ENCODE data around the gene BOC.

Gene BOC

DNA sequence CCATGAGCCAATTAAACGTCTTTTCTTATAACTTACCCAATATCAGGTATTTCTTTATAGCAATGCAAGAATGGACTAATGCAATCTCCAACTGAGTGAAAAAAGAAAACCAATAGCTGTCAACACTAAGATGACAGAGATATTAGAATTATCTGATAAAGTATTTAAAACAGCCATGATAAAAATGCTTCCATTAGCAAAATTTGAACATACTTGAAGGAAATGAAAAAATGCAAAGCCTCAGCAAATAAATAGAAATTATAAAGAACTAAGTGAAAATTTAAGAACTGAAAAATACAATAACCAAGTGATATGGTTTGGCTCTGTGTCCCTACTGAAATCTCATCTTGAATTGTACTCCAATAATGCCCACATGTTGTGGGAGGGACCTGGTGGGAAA is 99.6 kb downstream of the BOC start:
- Histone ChIP-seq H3K27ac (replicated peaks) (no peak overlapping the region), H3K27me3 (ENCODE audit: insufficient read depth, poor library complexity, severe bottlenecking) (no peaks in the 10 kb centered on the region), H3K4me3 (replicated peaks; ENCODE audit: insufficient read depth, low read length) (no peak overlapping the region)
- TF ChIP-seq, protein P1, sequence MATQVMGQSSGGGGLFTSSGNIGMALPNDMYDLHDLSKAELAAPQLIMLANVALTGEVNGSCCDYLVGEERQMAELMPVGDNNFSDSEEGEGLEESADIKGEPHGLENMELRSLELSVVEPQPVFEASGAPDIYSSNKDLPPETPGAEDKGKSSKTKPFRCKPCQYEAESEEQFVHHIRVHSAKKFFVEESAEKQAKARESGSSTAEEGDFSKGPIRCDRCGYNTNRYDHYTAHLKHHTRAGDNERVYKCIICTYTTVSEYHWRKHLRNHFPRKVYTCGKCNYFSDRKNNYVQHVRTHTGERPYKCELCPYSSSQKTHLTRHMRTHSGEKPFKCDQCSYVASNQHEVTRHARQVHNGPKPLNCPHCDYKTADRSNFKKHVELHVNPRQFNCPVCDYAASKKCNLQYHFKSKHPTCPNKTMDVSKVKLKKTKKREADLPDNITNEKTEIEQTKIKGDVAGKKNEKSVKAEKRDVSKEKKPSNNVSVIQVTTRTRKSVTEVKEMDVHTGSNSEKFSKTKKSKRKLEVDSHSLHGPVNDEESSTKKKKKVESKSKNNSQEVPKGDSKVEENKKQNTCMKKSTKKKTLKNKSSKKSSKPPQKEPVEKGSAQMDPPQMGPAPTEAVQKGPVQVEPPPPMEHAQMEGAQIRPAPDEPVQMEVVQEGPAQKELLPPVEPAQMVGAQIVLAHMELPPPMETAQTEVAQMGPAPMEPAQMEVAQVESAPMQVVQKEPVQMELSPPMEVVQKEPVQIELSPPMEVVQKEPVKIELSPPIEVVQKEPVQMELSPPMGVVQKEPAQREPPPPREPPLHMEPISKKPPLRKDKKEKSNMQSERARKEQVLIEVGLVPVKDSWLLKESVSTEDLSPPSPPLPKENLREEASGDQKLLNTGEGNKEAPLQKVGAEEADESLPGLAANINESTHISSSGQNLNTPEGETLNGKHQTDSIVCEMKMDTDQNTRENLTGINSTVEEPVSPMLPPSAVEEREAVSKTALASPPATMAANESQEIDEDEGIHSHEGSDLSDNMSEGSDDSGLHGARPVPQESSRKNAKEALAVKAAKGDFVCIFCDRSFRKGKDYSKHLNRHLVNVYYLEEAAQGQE (IDR thresholded peaks at IDR 0.05; ENCODE audit: insufficient replicate concordance, low read depth) = no peak
- TF ChIP-seq SPI1 (IDR thresholded peaks at IDR 0.05; ENCODE audit: borderline replicate concordance, low read depth) (no peak), GABPA (IDR thresholded peaks at IDR 0.05; ENCODE audit: low read depth) (no peak), POLR2AphosphoS5 (IDR thresholded peaks at IDR 0.05; ENCODE audit: low read depth) (no peak)
- TF ChIP-seq, protein P2, sequence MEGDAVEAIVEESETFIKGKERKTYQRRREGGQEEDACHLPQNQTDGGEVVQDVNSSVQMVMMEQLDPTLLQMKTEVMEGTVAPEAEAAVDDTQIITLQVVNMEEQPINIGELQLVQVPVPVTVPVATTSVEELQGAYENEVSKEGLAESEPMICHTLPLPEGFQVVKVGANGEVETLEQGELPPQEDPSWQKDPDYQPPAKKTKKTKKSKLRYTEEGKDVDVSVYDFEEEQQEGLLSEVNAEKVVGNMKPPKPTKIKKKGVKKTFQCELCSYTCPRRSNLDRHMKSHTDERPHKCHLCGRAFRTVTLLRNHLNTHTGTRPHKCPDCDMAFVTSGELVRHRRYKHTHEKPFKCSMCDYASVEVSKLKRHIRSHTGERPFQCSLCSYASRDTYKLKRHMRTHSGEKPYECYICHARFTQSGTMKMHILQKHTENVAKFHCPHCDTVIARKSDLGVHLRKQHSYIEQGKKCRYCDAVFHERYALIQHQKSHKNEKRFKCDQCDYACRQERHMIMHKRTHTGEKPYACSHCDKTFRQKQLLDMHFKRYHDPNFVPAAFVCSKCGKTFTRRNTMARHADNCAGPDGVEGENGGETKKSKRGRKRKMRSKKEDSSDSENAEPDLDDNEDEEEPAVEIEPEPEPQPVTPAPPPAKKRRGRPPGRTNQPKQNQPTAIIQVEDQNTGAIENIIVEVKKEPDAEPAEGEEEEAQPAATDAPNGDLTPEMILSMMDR (IDR thresholded peaks at IDR 0.05; ENCODE audit: insufficient read depth, low read length) = no peak
- DNase-seq (ENCODE audit: low read depth in 1 of 2, low spot score in 1 of 2) = no peak

DNA sequence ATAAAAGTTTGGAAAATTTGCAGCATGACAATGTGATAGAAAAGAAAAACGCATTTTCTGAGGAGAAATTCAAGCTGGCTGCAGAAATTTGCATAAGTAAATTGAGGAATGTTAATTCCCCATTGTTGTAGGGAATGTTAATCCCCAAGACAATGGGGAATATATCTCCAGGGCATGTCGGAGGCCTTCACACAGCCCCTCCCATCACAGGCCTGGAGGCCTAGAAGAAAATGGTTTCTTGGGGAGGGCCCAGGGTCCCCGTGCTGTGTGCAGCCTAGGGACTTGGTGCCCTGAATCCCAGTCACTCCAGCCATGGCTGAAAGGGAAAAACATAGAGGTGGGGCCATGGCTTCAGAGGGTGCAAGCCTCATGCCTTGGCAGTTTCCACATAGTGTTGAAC is 101.1 kb downstream of the BOC start:
- Histone ChIP-seq H3K27me3 (ENCODE audit: insufficient read depth, poor library complexity, severe bottlenecking) (no peaks in the 10 kb centered on the region), H3K27ac (replicated peaks) (no peak overlapping the region), H3K4me3 (replicated peaks; ENCODE audit: insufficient read depth, low read length) (no peak overlapping the region)
- TF ChIP-seq, protein P2 (IDR thresholded peaks at IDR 0.05; ENCODE audit: insufficient read depth, low read length) = no peak
- TF ChIP-seq, protein P1 (IDR thresholded peaks at IDR 0.05; ENCODE audit: insufficient replicate concordance, low read depth) = no peak
- no peak for TF ChIP-seq POLR2AphosphoS5 (IDR thresholded peaks at IDR 0.05; ENCODE audit: low read depth)
- TF ChIP-seq GABPA (IDR thresholded peaks at IDR 0.05; ENCODE audit: low read depth) = no peak
- TF ChIP-seq SPI1 (IDR thresholded peaks at IDR 0.05; ENCODE audit: borderline replicate concordance, low read depth) = no peak
- no peak for DNase-seq (ENCODE audit: low read depth in 1 of 2, low spot score in 1 of 2)

DNA sequence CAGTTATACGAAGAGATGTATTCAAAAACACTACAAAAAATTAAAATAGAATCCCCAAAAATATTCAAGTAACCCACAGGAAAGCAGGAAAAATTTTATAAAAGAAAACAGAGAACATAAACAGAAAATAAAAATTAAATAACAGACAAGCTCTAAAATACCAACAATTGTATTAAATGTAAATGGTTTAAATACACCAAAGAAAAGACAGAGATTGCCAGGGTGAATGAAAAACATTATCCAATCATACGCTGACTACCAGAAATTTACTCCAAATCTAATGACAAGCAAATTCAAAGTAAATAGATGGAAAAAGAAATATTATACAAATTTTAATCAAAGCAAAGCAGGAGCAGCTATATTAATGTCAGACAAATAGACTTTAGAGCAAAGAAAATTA is 103.6 kb downstream of the BOC start:
- no peak overlapping the region for H3K4me3 ChIP-seq (replicated peaks; ENCODE audit: insufficient read depth, low read length)
- no peak for DNase-seq (ENCODE audit: low read depth in 1 of 2, low spot score in 1 of 2)
- no peak overlapping the region for H3K27ac ChIP-seq (replicated peaks)
- no peak for TF ChIP-seq POLR2AphosphoS5 (IDR thresholded peaks at IDR 0.05; ENCODE audit: low read depth)
- TF ChIP-seq SPI1 (IDR thresholded peaks at IDR 0.05; ENCODE audit: borderline replicate concordance, low read depth) = no peak
- TF ChIP-seq, protein P2 (IDR thresholded peaks at IDR 0.05; ENCODE audit: insufficient read depth, low read length) = no peak
- TF ChIP-seq, protein P1 (IDR thresholded peaks at IDR 0.05; ENCODE audit: insufficient replicate concordance, low read depth) = no peak
- no peak for TF ChIP-seq GABPA (IDR thresholded peaks at IDR 0.05; ENCODE audit: low read depth)
- no peaks in the 10 kb centered on the region for H3K27me3 ChIP-seq (ENCODE audit: insufficient read depth, poor library complexity, severe bottlenecking)

All from HL-60 (cell line).